Thyroid gland (tissue), 4 donors: ENCODE data around the gene PEPD.

Experiments used
- POLR2A ChIP-seq, 2 donors: fragments of 450-650 bp; IDR thresholded peaks; one replicate each; pipeline ENCODE4 v1.6.1; 2017; ENCODE audit warnings: antibody characterized with exemption in 2 of 2, mild to moderate bottlenecking in 2 of 2, moderate library complexity in 1 of 2
- TF ChIP-seq, protein P1 (sequence below), 6 experiments: fragments of 200-600 bp in 3 of 6; fragments of 450-650 bp in 3 of 6; sonication (generic) in 3 of 6; IDR thresholded peaks; one replicate each; pipeline ENCODE4 v1.5.1; 2016 to 2019; ENCODE audit warnings: antibody characterized with exemption in 6 of 6, mild to moderate bottlenecking in 2 of 6, inconsistent platforms in 1 of 6, moderate library complexity in 1 of 6

GRCh38 chr19:33469171-33470039, 52.2 kb downstream of the PEPD start:
- TF ChIP-seq, protein P1, sequence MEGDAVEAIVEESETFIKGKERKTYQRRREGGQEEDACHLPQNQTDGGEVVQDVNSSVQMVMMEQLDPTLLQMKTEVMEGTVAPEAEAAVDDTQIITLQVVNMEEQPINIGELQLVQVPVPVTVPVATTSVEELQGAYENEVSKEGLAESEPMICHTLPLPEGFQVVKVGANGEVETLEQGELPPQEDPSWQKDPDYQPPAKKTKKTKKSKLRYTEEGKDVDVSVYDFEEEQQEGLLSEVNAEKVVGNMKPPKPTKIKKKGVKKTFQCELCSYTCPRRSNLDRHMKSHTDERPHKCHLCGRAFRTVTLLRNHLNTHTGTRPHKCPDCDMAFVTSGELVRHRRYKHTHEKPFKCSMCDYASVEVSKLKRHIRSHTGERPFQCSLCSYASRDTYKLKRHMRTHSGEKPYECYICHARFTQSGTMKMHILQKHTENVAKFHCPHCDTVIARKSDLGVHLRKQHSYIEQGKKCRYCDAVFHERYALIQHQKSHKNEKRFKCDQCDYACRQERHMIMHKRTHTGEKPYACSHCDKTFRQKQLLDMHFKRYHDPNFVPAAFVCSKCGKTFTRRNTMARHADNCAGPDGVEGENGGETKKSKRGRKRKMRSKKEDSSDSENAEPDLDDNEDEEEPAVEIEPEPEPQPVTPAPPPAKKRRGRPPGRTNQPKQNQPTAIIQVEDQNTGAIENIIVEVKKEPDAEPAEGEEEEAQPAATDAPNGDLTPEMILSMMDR (IDR thresholded peaks at IDR 0.05), result no peak
- no peak for TF ChIP-seq POLR2A (IDR thresholded peaks at IDR 0.05)
